OCI-LY7 (cell line): ENCODE results near the gene ZNF681. TPM values are rescaled to one million over a fixed set of nuclear protein-coding genes. Genes with fewer than 3 reads are reported as not detected.

ENCODE experiments used
- BruUV-seq: library from RNA; stranded (reverse); fragments of 400-500 nt; replicated peaks from 2 replicates; lab custom pipeline; 2021; lab: Mats Ljungman, UMichigan
- CTCF ChIA-PET: fragments of 300-600 bp; sonication (Branson Sonifier 250); formaldehyde crosslinking; loops from one replicate; lab custom pipeline; 2022; ENCODE audit warnings: antibody characterized with exemption; ENCODE audit not compliant: unreplicated experiment; lab: Charles Lee
- POLR2A ChIA-PET: fragments of 300-600 bp; sonication (Branson Sonifier 250); formaldehyde crosslinking; loops from one replicate; lab custom pipeline; 2022; ENCODE audit warnings: antibody characterized with exemption; lab: Charles Lee
- DNase-seq: peaks from one replicate; pipeline ENCODE4 v3.0.0-alpha.2; 2015; ENCODE audit warnings: low spot score
- H2AFZ ChIP-seq: fragments of 200-600 bp; sonication (generic), shearing (Covaris generic); 2 replicates; pipeline ENCODE4 v1.6.1; 2014; ENCODE audit warnings: mild to moderate bottlenecking, antibody characterized with exemption, low read length, moderate library complexity
- H3K27ac ChIP-seq: fragments of 200-600 bp; sonication (generic); 2 replicates; pipeline ENCODE4 v1.5.1; 2014; ENCODE audit warnings: mixed run types, low read depth, mild to moderate bottlenecking, moderate library complexity, low read length, inconsistent platforms; ENCODE audit not compliant: poor library complexity, severe bottlenecking
- H3K36me3 ChIP-seq: fragments of 200-600 bp; sonication (generic); 2 replicates; pipeline ENCODE4 v1.6.1; 2014; ENCODE audit warnings: mild to moderate bottlenecking, antibody characterized with exemption, low read length, moderate library complexity, mixed read lengths; ENCODE audit not compliant: insufficient read depth
- H3K4me1 ChIP-seq: fragments of 200-600 bp; sonication (generic); 2 replicates; pipeline ENCODE4 v1.5.1; 2014; ENCODE audit warnings: mild to moderate bottlenecking, low read length; ENCODE audit not compliant: insufficient read depth, poor library complexity, severe bottlenecking
- H3K4me2 ChIP-seq: fragments of 200-600 bp; sonication (generic); 2 replicates; pipeline ENCODE4 v1.6.1; 2014; ENCODE audit warnings: mild to moderate bottlenecking, low read length
- H3K4me3 ChIP-seq: fragments of 200-600 bp; sonication (generic); 2 replicates; pipeline ENCODE4 v1.5.1; 2014; ENCODE audit warnings: mild to moderate bottlenecking, low read depth, low read length; ENCODE audit not compliant: poor library complexity, severe bottlenecking
- H3K79me2 ChIP-seq: fragments of 200-600 bp; sonication (generic); 2 replicates; pipeline ENCODE4 v1.6.1; 2016; ENCODE audit warnings: low read depth, mild to moderate bottlenecking, low read length, moderate library complexity, mixed read lengths; ENCODE audit not compliant: insufficient read depth
- H3K9me2 ChIP-seq: fragments of 200-600 bp; sonication (generic); 2 replicates; pipeline ENCODE4 v1.6.1; 2016; ENCODE audit warnings: mild to moderate bottlenecking, low read length, mixed read lengths; ENCODE audit not compliant: insufficient read depth
- H3K9me3 ChIP-seq: fragments of 200-600 bp; sonication (generic); 2 replicates; pipeline ENCODE4 v1.6.1; 2014; ENCODE audit warnings: mild to moderate bottlenecking, mixed run types, low read length, mixed read lengths
- H4K20me1 ChIP-seq: fragments of 200-600 bp; sonication (generic); 2 replicates; pipeline ENCODE4 v1.6.1; 2014; ENCODE audit warnings: mild to moderate bottlenecking, antibody characterized with exemption, low read length, moderate library complexity, mixed read lengths; ENCODE audit not compliant: insufficient read depth
- CTCF ChIP-seq: fragments of 200-600 bp; sonication (generic); conservative IDR thresholded peaks from 2 replicates; pipeline ENCODE4 v1.5.1; 2014; ENCODE audit warnings: mild to moderate bottlenecking, antibody characterized with exemption, low read length, moderate library complexity, mixed read lengths
- EZH2phosphoT487 ChIP-seq: fragments of 200-600 bp; sonication (generic); IDR thresholded peaks from 2 replicates; pipeline ENCODE4 v1.6.1; 2018; ENCODE audit warnings: low read depth, borderline replicate concordance, mild to moderate bottlenecking, mixed run types, antibody characterized with exemption, low read length, moderate library complexity, mixed read lengths
- intact Hi-C: fragments of 100-400 bp; cut with micrococcal nuclease; formaldehyde crosslinking; loops from one replicate; pipeline ENCODE4 v1.10.0; 2022; ENCODE audit not compliant: unreplicated experiment
- total RNA-seq, 2 experiments: library from RNA; depleted of rRNA in 1 of 2; stranded (reverse); fragments of >200 nt in 1 of 2; shearing (Covaris generic) in 1 of 2; gene quantifications; 2 replicates each; pipeline ENCODE4 v1.2.3, GENCODE V29; 2014 to 2022

ZNF681 gene
- total RNA-seq, 2 experiments from 2014 or later, result 4.3 to 6.2 TPM

DNA sequence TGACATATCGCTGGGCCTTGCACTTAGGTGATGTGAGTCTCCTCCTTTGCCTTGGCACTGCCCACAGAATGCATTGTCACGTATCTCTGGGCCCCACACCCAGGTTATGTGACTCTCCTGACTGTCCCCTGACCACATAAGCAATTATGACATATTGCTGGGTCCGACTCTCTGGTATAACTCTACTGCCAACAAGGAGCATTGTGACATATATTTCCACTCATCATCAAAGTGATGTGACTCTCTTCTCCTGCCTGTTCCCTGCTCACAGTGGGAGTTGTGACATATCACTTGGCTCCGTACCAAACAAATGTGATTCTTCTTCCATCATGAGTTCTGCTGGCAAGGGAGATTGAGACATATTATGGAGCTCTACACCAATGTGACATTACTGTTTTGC, 15.4 kb upstream of the ZNF681 start:
- no peak overlapping the region for H3K27ac ChIP-seq
- no peaks in the 10 kb centered on the region for H3K9me3 ChIP-seq
- H3K4me3 ChIP-seq, result no peak overlapping the region
- H3K9me2 ChIP-seq, result no peaks in the 10 kb centered on the region
- ChIA-PET POLR2A (no interaction called here), CTCF (no interaction called here)
- BruUV-seq, result no TSS peak
- H3K4me2 ChIP-seq, result no peak overlapping the region
- DNase-seq, result no peak
- no peaks in the 10 kb centered on the region for H4K20me1 ChIP-seq
- H3K36me3 ChIP-seq, result peaks cover 58% of the 10 kb centered on the region
- peaks cover 15% of the 10 kb centered on the region; the same call in 1 of the 2 replicates for H3K79me2 ChIP-seq
- no peaks in the 10 kb centered on the region for H3K4me1 ChIP-seq
- no peak overlapping the region for H2AFZ ChIP-seq
- intact Hi-C loops, result no loop called here
- TF ChIP-seq CTCF, result no peak
- TF ChIP-seq EZH2phosphoT487, result no peak

GRCh38 chr19:23772675-23773063, 14.0 kb upstream of the ZNF681 start:
- no peak for DNase-seq
- TF ChIP-seq EZH2phosphoT487 (no peak), CTCF (no peak)
- POLR2A ChIA-PET, result interaction anchor here (0.6 kb wide), 1 partner anchor 670 kb away, joined by 3 read pairs; no protein-coding TSS in a partner anchor
- Histone ChIP-seq H3K9me3 (no peaks in the 10 kb centered on the region), H3K9me2 (no peaks in the 10 kb centered on the region), H3K36me3 (peaks cover 46% of the 10 kb centered on the region), H2AFZ (no peak overlapping the region), H3K4me1 (no peaks in the 10 kb centered on the region), H4K20me1 (no peaks in the 10 kb centered on the region), H3K79me2 (peaks cover 21% of the 10 kb centered on the region; the same call in 1 of the 2 replicates), H3K27ac (no peak overlapping the region), H3K4me2 (no peak overlapping the region), H3K4me3 (no peak overlapping the region)
- BruUV-seq, result no TSS peak
- intact Hi-C loops, result no loop called here
- CTCF ChIA-PET, result no interaction called here

- H3K79me2 ChIP-seq, result peaks cover 26% of the 10 kb centered on the region; the same call in 1 of the 2 replicates
- no peak overlapping the region for H2AFZ ChIP-seq
- H3K9me3 ChIP-seq, result no peaks in the 10 kb centered on the region
- no peaks in the 10 kb centered on the region for H3K9me2 ChIP-seq
- ChIA-PET POLR2A (interaction anchor here (0.6 kb wide), 1 partner anchor 669 kb away, joined by 3 read pairs; no protein-coding TSS in a partner anchor), CTCF (no interaction called here)
- H3K27ac ChIP-seq, result no peak overlapping the region
- H3K4me2 ChIP-seq, result no peak overlapping the region
- peaks cover 44% of the 10 kb centered on the region for H3K36me3 ChIP-seq
- intact Hi-C loops, result no loop called here
- no peak for DNase-seq
- no TSS peak for BruUV-seq
- H4K20me1 ChIP-seq, result no peaks in the 10 kb centered on the region
- no peaks in the 10 kb centered on the region for H3K4me1 ChIP-seq
- H3K4me3 ChIP-seq, result no peak overlapping the region
- no peak for TF ChIP-seq EZH2phosphoT487
- no peak for TF ChIP-seq CTCF
Measured at GRCh38 chr19:23771761-23772674, 13.3 kb upstream of the ZNF681 start.
